Lung (tissue), 12 donors: ENCODE results near the gene WHRN. TPM values are rescaled to one million over a fixed set of nuclear protein-coding genes. Genes with fewer than 3 reads are reported as not detected.

Source experiments
- ATAC-seq: fragments of 200-7000 bp; cut with Tn5 transposase; one replicate; pipeline ENCODE4 v1.9.1; 2020; ENCODE audit warnings: moderate number of reproducible peaks; ENCODE audit not compliant: insufficient read depth, low FRiP score
- DNase-seq, 3 donors: peaks; one replicate each; pipeline ENCODE4 v3.0.0-alpha.2; 2013 to 2017
- H3K27ac ChIP-seq, 2 donors: one replicate each; pipeline ENCODE4 v1.5.1; 2013; ENCODE audit warnings: mild to moderate bottlenecking in 2 of 2, moderate library complexity in 2 of 2, control low read depth in 1 of 2, inconsistent platforms in 1 of 2, low read depth in 1 of 2, low read length in 1 of 2
- H3K27me3 ChIP-seq, 3 donors: one replicate each; pipeline ENCODE4 v1.5.1; 2013; ENCODE audit warnings: low read length in 2 of 3; ENCODE audit not compliant: control insufficient read depth in 3 of 3, insufficient read depth in 3 of 3
- H3K36me3 ChIP-seq, 4 donors: one replicate each; pipeline ENCODE4 v1.5.1; 2013; ENCODE audit warnings: low read length in 4 of 4, mild to moderate bottlenecking in 1 of 4, moderate library complexity in 1 of 4; ENCODE audit not compliant: control insufficient read depth in 4 of 4, insufficient read depth in 4 of 4
- H3K4me1 ChIP-seq, 5 donors: one replicate each; pipeline ENCODE4 v1.5.1; 2013; ENCODE audit warnings: low read length in 5 of 5, mild to moderate bottlenecking in 2 of 5, moderate library complexity in 1 of 5; ENCODE audit not compliant: control insufficient read depth in 5 of 5, insufficient read depth in 5 of 5
- H3K4me3 ChIP-seq: one replicate; pipeline ENCODE4 v1.5.1; 2013; ENCODE audit warnings: mild to moderate bottlenecking, control low read depth, moderate library complexity
- H3K9ac ChIP-seq, 2 donors: one replicate each; pipeline ENCODE4 v1.5.1; 2013; ENCODE audit warnings: low read length in 2 of 2, control low read depth in 1 of 2; ENCODE audit not compliant: insufficient read depth in 1 of 2
- H3K9me3 ChIP-seq, 4 donors: one replicate each; pipeline ENCODE4 v1.5.1; 2013; ENCODE audit warnings: low read length in 3 of 4, mild to moderate bottlenecking in 1 of 4, moderate library complexity in 1 of 4; ENCODE audit not compliant: control insufficient read depth in 4 of 4, insufficient read depth in 3 of 4
- CTCF ChIP-seq: IDR thresholded peaks from 2 replicates; pipeline ENCODE4 v1.5.1; 2012; ENCODE audit warnings: mild to moderate bottlenecking; ENCODE audit errors: control extremely low read depth, extremely low read depth
- WGBS, 2 donors: extraction: QIAGEN DNeasy Blood & Tissue Kit; methylation state at CpG; one replicate each; pipeline ENCODE4 v1.1.7; 2013; 5-methylcytosine and 5-hydroxymethylcytosine counted together
- polyA plus RNA-seq, 2 donors: library from polyadenylated mRNA; stranded (reverse); fragments of 200-250 nt; gene quantifications; one replicate each; pipeline ENCODE4 v1.2.1, GENCODE V29; 2013
- total RNA-seq, 2 donors: library from RNA; depleted of rRNA in 1 of 2; stranded (reverse); fragments of >200 nt in 1 of 2; gene quantifications; one replicate each; pipeline ENCODE4 v1.2.1, GENCODE V29; 2014 to 2021
- donor health status: control.
- donor health status: control.
- donor health status: Bipolar disorder and iron deficiency.
- donor health status: healthy.
- donor health status: DM: yes; HTN: yes; CAD: no.

The WHRN gene
- total and polyA plus RNA-seq, 4 donors = 3.1 to 11.7 (median 5.6) TPM

GRCh38 chr9:114482593-114482992, 22.7 kb downstream of the WHRN start:
- WGBS, 2 donors = 40 to 46% methylated on average over 10 of the region's 10 CpGs
- no peak for TF ChIP-seq CTCF

GRCh38 chr9:114481789-114482188, 23.5 kb downstream of the WHRN start:
- ATAC-seq = no peak
- no peak for TF ChIP-seq CTCF
- no peak for DNase-seq
- Histone ChIP-seq H3K27ac (no peak overlapping the region), H3K9me3 (no peaks in the 10 kb centered on the region), H3K4me1 (no peaks in the 10 kb centered on the region), H3K36me3 (peaks cover 0 to 2% (median 0%) of the 10 kb centered on the region in 4 donors), H3K9ac (no peak overlapping the region), H3K4me3 (no peak overlapping the region), H3K27me3 (no peaks in the 10 kb centered on the region)
- 87 to 96% methylated on average over 5 of the region's 5 CpGs for WGBS, 2 donors

More at GRCh38 chr9:114482593-114482992, 22.7 kb downstream of the WHRN start:
- Histone ChIP-seq H3K4me3 (no peak overlapping the region), H3K4me1 (no peaks in the 10 kb centered on the region), H3K36me3 (peaks cover 0 to under 1% (median 0%) of the 10 kb centered on the region in 4 donors), H3K27ac (no peak overlapping the region), H3K27me3 (no peaks in the 10 kb centered on the region), H3K9me3 (no peaks in the 10 kb centered on the region), H3K9ac (no peak overlapping the region)
- no peak for DNase-seq
- ATAC-seq = no peak

GRCh38 chr9:114480746-114481435, 24.4 kb downstream of the WHRN start:
- Histone ChIP-seq H3K27me3 (no peaks in the 10 kb centered on the region), H3K36me3 (peaks cover 0 to 2% (median 0%) of the 10 kb centered on the region in 4 donors), H3K4me1 (no peaks in the 10 kb centered on the region), H3K4me3 (no peak overlapping the region), H3K9ac (no peak overlapping the region), H3K27ac (no peak overlapping the region), H3K9me3 (no peaks in the 10 kb centered on the region)
- no peak for TF ChIP-seq CTCF
- WGBS, 2 donors = 77 to 83% methylated on average over 4 of the region's 4 CpGs
- ATAC-seq = no peak
- no peak for DNase-seq
